ENCODE data around the gene PSG11.
A peak's percentile ranks its signal among the peaks of the same experiment; 100 is the strongest.
"Not testable (repeated sequence)": the region's sequence is repeated elsewhere in the genome, so short reads cannot be mapped to it uniquely, and the experiment has no call there.

The PSG11 gene

DNA sequence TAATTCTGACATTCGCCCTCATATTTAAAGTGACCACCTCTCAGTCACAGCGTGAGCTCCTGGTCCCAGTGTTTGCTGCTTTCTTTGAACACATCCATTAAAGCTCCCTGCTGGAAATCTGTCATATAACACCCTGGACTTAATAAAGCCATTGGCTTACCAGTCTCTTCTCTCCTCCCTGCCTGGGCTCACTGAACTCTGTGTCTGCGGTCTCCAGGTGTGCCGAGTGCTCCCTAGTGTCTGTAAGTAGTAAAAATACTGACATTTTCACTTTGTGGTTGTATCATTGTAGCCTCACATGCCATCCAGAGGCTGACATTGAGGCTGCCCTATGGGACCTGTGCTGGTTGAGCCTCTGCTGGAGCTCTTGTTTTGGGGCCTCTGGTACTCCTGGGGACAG, 2.6 kb upstream of the PSG11 start:
- Histone ChIP-seq H3K27me3 (replicated peaks) (no peaks in the 10 kb centered on the region), H3K27ac (no peak overlapping the region), H3K36me3 (replicated peaks) (no peaks in the 10 kb centered on the region), H3K4me3 (ENCODE audit: low read depth, low read length) (no peak overlapping the region)
- no peak for DNase-seq
- TF ChIP-seq, protein P1, sequence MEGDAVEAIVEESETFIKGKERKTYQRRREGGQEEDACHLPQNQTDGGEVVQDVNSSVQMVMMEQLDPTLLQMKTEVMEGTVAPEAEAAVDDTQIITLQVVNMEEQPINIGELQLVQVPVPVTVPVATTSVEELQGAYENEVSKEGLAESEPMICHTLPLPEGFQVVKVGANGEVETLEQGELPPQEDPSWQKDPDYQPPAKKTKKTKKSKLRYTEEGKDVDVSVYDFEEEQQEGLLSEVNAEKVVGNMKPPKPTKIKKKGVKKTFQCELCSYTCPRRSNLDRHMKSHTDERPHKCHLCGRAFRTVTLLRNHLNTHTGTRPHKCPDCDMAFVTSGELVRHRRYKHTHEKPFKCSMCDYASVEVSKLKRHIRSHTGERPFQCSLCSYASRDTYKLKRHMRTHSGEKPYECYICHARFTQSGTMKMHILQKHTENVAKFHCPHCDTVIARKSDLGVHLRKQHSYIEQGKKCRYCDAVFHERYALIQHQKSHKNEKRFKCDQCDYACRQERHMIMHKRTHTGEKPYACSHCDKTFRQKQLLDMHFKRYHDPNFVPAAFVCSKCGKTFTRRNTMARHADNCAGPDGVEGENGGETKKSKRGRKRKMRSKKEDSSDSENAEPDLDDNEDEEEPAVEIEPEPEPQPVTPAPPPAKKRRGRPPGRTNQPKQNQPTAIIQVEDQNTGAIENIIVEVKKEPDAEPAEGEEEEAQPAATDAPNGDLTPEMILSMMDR (IDR thresholded peaks at IDR 0.05; ENCODE audit: low read depth, low read length, missing control alignments) = no peak
- in situ Hi-C loops (cut with HindIII; ENCODE audit: low pct_ligation_motif_present, low sequenced_read_pairs) = no loop called here

DNA sequence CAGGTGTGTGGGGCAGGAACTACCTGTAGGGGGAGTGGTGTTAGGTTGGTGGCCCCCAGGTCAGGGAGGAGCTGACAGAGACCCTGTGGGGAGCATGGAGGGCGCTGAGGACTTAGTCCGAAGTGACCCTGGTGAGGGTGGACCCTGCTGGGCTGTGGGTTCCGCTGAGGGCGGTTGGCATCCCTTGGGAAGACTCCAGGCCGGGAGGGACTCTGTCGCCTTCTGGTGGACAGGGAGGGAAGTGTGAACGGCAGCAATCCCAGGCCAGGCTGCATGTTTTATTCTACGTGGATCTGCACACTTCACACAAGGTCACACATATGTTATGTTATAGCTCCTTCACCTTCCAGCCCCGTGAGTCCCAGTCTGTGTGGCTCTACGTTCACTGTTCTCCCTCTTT, 1.7 kb upstream of the PSG11 start:
- H3K27me3 ChIP-seq (replicated peaks); H3K27ac ChIP-seq; in situ Hi-C loops (cut with HindIII; ENCODE audit: low pct_ligation_motif_present, low sequenced_read_pairs): not testable (repeated sequence)

DNA sequence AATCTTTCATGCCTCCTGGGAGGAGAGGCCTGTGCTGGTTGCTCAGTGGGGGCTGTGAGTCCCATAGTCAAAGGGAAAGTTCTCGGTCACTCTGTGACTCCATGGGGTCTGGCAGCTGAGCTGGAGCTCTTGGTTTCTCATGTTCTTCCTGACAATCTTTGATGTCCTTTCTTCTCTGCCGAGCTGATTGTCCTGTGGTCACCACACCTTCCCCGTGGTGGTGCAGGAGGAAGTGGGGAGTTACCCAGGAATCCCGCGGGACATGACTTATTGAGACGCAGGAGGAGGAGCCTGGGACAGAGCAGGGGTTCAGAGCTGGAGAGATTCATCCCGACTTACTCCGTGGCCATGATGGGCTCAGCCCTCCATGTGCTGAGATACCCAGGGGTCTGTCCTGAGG, 792 bp upstream of the PSG11 start:
- DNase-seq; H3K36me3 ChIP-seq (replicated peaks); H3K4me3 ChIP-seq (ENCODE audit: low read depth, low read length); in situ Hi-C loops (cut with HindIII; ENCODE audit: low pct_ligation_motif_present, low sequenced_read_pairs); H3K27ac ChIP-seq; H3K27me3 ChIP-seq (replicated peaks): not testable (repeated sequence)

More for the DNA sequence above, 1.7 kb upstream of the PSG11 start:
- TF ChIP-seq, protein P1 (IDR thresholded peaks at IDR 0.05; ENCODE audit: low read depth, low read length, missing control alignments) = peak; percentile 37
- H3K4me3 ChIP-seq (ENCODE audit: low read depth, low read length); DNase-seq; H3K36me3 ChIP-seq (replicated peaks): not testable (repeated sequence)

DNA sequence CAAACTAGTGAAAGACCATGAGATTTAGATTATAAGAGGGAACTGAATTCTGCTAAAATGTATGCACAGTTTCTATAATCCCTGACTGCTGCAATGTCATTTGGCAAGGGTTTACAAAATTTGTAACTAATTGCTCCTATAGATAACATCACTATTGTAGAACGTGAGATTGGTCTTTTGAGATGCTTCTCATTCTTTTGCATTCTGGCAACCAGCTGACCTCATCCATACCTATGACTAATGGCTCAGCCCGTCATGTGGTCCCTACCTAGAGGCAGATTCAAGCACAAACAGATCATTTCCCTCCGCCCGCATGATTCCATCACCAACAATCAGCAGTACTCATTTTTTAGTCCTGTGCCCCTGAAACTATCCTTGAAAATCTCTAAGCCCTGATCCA, 4.2 kb downstream of the PSG11 start:
- H3K27me3 ChIP-seq (replicated peaks); in situ Hi-C loops (cut with HindIII; ENCODE audit: low pct_ligation_motif_present, low sequenced_read_pairs); H3K4me3 ChIP-seq (ENCODE audit: low read depth, low read length); H3K36me3 ChIP-seq (replicated peaks): not testable (repeated sequence)
- peak; percentile 87 for DNase-seq
- peak overlapping the region; percentile 65 for H3K27ac ChIP-seq

DNA sequence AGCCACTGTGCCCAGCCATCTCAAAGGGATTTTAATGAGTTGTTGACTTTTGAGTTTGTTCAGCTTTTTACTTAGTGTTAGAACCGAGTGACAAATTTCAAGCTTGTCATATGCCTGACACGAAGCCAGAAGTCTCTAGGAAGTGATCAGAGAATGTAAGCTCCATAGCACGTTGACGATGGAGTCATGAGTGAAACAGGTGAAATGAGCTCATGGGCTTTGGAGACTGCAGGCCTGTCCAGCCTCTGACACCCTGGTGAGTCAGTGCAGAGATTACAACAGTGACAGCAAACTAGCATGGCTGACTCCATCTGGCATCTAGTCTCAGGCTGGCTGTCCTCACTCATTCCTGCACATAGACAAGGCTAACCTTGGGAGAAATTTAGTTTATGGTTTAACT, 4.6 kb downstream of the PSG11 start:
- H3K27me3 ChIP-seq (replicated peaks); H3K4me3 ChIP-seq (ENCODE audit: low read depth, low read length); H3K36me3 ChIP-seq (replicated peaks); in situ Hi-C loops (cut with HindIII; ENCODE audit: low pct_ligation_motif_present, low sequenced_read_pairs): not testable (repeated sequence)
- DNase-seq = peak; percentile 81
- peak overlapping the region; percentile 65 for H3K27ac ChIP-seq

DNA sequence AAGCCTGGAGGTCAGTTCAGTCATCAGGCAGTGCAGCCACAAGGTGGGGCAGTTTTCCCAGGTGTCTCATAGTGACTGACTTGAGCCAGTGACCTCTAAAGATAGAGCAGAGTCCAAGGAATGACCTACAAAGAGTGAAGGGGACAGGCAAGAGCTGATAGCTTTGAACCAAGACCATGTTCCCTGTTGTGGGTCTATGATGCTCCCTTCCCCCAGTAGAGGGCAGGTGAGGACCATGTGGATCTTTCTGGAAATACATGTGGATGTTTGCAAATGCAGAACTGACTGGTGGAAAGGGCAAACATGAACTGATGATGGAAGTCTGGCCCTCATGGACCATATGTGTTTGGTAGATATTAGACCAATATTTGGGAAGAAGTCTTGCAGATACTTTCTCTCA, 6.7 kb downstream of the PSG11 start:
- in situ Hi-C loops (cut with HindIII; ENCODE audit: low pct_ligation_motif_present, low sequenced_read_pairs); H3K27me3 ChIP-seq (replicated peaks); H3K36me3 ChIP-seq (replicated peaks); H3K27ac ChIP-seq; H3K4me3 ChIP-seq (ENCODE audit: low read depth, low read length): not testable (repeated sequence)
- DNase-seq = peak; percentile 7
- TF ChIP-seq, protein P1 (IDR thresholded peaks at IDR 0.05; ENCODE audit: low read depth, low read length, missing control alignments) = peak; percentile 31

DNA sequence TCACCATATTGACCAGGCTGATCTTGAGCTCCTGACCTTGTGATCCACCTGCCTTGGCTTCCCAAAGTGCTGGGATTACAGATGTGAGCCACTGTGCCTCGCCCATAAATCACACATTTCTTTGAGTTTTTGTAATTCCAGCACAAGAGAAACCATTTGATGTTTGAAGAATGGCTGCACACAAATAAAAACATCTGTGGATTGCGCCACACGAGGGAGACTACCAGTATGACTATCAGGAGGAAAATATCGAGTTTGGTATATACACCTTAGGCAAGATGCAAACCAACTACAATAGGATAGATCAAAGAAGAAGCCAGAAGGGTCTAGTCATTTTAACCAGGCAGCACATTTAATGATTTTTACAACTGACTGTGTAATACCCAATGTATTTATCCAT, 20.4 kb downstream of the PSG11 start:
- H3K27ac ChIP-seq; H3K4me3 ChIP-seq (ENCODE audit: low read depth, low read length); H3K36me3 ChIP-seq (replicated peaks); DNase-seq; H3K27me3 ChIP-seq (replicated peaks); in situ Hi-C loops (cut with HindIII; ENCODE audit: low pct_ligation_motif_present, low sequenced_read_pairs): not testable (repeated sequence)

DNA sequence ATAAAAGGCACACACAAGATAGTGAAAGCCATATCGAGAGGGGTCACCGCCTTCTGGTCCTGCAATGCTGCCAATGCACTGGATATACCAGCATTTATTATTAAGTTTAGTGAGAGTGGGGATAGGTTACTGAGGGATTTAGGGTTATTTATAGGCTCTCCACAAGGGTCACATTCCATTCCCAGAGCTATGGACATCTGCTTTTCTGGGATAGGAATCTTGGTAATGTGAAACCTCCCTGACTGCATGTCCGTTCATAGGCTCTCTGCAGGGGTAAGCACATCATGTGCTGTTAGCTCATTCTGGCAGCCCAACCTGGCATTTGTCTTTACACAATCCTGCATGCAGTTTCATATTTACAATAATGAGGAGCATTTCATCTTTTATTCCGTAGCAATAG, 21.4 kb downstream of the PSG11 start:
- DNase-seq; H3K4me3 ChIP-seq (ENCODE audit: low read depth, low read length); H3K27ac ChIP-seq; in situ Hi-C loops (cut with HindIII; ENCODE audit: low pct_ligation_motif_present, low sequenced_read_pairs); H3K27me3 ChIP-seq (replicated peaks); H3K36me3 ChIP-seq (replicated peaks): not testable (repeated sequence)

DNA sequence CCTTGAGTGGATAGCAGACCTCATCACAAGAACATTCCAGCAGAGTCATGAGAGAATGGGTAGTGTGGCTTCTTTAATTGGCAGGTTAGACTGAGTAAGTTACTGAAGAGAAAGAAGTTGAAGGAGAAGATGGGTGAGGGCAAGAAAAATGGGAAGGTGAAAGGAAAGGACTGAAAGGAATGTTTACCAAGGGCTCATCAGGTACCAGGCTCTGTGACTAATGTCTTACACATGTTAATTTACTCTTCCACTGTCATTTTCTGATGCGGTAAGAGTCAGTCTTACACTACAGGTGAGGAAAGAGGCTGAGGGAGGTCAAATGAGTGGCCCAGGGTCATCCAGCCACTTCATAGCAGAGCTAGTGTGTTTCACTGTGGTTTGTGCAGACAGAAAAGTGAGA, 22.6 kb downstream of the PSG11 start:
- in situ Hi-C loops (cut with HindIII; ENCODE audit: low pct_ligation_motif_present, low sequenced_read_pairs); H3K4me3 ChIP-seq (ENCODE audit: low read depth, low read length); DNase-seq; H3K36me3 ChIP-seq (replicated peaks); H3K27me3 ChIP-seq (replicated peaks); H3K27ac ChIP-seq: not testable (repeated sequence)

DNA sequence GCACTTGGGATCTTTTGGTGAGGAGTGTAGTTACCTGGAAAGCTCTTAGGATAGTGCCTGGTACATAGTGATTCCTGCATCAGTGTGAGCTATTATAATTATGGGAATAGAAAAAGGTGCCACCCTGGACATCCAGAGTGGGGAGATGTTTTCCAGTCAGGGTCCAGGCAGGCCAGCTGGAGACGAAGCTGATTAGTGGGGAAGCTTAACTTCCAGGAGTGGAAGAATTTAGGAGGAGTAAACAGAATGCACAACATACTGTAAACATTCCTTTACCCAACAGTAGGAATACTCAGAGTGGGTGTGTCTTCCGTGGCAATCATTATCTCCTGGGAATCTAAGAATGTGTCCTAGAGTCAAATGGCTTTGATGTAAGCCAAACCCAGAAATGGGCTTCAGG, 23.3 kb downstream of the PSG11 start:
- H3K36me3 ChIP-seq (replicated peaks); H3K27me3 ChIP-seq (replicated peaks); H3K27ac ChIP-seq; DNase-seq; H3K4me3 ChIP-seq (ENCODE audit: low read depth, low read length); in situ Hi-C loops (cut with HindIII; ENCODE audit: low pct_ligation_motif_present, low sequenced_read_pairs): not testable (repeated sequence)

DNA sequence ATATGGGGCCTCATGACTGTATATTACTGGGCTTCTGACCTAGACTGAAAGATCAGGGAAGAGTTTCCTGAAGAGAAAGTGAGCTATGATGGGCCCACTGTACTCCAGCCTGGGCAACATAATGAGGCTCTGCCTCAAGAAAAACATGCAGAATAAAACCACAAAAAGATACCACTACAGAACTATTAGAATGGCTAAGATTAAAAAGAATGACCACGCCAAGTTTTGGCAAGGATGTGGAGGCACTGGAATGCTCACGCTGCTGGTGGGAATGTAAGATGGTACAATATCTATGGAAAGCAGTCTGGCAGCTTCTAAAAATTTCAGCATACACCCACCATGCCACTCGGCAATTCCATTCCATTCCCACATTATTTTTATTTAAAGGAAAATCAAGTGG, 30.1 kb downstream of the PSG11 start:
- H3K27me3 ChIP-seq (replicated peaks); H3K36me3 ChIP-seq (replicated peaks); DNase-seq; in situ Hi-C loops (cut with HindIII; ENCODE audit: low pct_ligation_motif_present, low sequenced_read_pairs); H3K4me3 ChIP-seq (ENCODE audit: low read depth, low read length); H3K27ac ChIP-seq: not testable (repeated sequence)

DNA sequence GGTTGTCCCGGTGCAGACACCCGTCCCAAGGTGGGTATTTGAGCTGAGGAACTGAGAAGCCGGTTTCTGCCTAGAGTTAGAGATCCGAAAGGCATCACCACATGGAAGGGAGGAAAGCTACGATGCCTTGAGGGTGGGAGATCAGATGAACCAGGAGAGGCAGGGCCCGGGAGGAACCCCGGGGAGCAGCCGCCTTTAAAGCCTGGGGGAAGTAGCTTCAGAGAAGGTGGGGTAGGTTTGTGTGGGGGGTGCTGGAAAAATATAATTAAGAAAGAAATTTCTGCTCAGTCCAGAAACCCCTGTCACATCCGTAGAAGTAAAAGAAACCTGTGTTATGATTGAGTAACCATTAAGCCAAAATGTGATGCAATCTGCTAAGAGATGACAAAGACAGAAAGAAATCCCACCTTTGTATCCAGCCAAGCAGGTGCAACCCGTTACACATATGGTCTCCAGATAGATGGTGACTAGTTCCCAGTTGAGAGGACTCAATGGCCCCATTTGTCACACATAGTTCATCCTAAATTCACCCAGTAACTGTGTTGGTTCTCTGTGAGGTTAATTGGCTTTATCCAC, 34.2 kb downstream of the PSG11 start:
- H3K27ac ChIP-seq; H3K27me3 ChIP-seq (replicated peaks); H3K36me3 ChIP-seq (replicated peaks); H3K4me3 ChIP-seq (ENCODE audit: low read depth, low read length); DNase-seq; in situ Hi-C loops (cut with HindIII; ENCODE audit: low pct_ligation_motif_present, low sequenced_read_pairs): not testable (repeated sequence)

All from brain microvascular endothelial cell (primary cell).